ENCODE measurements around the gene FAS. TPM values are rescaled to one million over a fixed set of nuclear protein-coding genes. Genes with fewer than 3 reads are reported as not detected.

FAS gene
- polyA plus RNA-seq, 1 of the 3 experiments (the other 2 are of a cell fraction): 31.5 TPM

DNA sequence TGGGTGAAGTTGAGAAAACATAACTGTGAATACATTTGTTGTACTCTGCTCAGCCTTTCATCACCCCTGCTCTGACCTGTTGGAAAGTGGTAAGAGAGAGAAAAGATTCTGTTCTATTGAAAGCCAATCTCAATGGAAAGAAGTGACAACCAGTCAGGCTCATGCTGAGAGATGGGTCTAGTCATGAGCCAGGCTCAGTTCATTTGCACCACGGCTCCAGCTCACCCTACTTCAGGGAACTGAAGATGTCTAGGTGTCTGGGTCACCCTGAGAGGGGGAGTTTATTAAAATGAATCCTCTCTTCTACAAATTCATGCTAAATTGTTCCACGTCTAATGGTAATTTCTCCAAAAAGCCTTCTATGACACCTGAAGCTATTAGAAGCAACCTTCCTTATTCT lies 12.1 kb upstream of the FAS start:
- TF ChIP-seq NFIC (IDR thresholded peaks at IDR 0.05; ENCODE audit: borderline replicate concordance) (no peak), CHD2 (IDR thresholded peaks at IDR 0.05; ENCODE audit: low read length, partially characterized antibody) (no peak), MEF2A (IDR thresholded peaks at IDR 0.05; ENCODE audit: borderline replicate concordance, low read depth) (no peak), GABPA (IDR thresholded peaks at IDR 0.05; ENCODE audit: low read depth) (no peak), EP300 (IDR thresholded peaks at IDR 0.05; ENCODE audit: borderline replicate concordance in 1 of 2, low read depth in 1 of 2, low read length in 1 of 2) (no peak), SIN3A (IDR thresholded peaks at IDR 0.05; ENCODE audit: borderline replicate concordance, low read depth, low read length) (no peak)
- TF ChIP-seq, protein P1, sequence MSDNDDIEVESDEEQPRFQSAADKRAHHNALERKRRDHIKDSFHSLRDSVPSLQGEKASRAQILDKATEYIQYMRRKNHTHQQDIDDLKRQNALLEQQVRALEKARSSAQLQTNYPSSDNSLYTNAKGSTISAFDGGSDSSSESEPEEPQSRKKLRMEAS (IDR thresholded peaks at IDR 0.05; ENCODE audit: low read depth): no peak
- TF ChIP-seq, protein P2, sequence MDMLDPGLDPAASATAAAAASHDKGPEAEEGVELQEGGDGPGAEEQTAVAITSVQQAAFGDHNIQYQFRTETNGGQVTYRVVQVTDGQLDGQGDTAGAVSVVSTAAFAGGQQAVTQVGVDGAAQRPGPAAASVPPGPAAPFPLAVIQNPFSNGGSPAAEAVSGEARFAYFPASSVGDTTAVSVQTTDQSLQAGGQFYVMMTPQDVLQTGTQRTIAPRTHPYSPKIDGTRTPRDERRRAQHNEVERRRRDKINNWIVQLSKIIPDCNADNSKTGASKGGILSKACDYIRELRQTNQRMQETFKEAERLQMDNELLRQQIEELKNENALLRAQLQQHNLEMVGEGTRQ (IDR thresholded peaks at IDR 0.05; ENCODE audit: borderline replicate concordance, low read depth, low read length): no peak
- no peak for DNase-seq
- CTCF ChIA-PET: interaction anchor here (0.5 to 8.7 kb wide), 4 partner anchors 9 to 44 kb away, joined by 3 to 90 read pairs (median 6); no protein-coding TSS in a partner anchor
- Histone ChIP-seq H3K79me2 (ENCODE audit: insufficient read depth) (peaks cover 14% of the 10 kb centered on the region; the same call in 1 of the 2 replicates), H3K27ac (ENCODE audit: low read depth in 2 of 2, low read length in 1 of 2) (no peak overlapping the region), H3F3A (replicated peaks; ENCODE audit: insufficient read depth) (no peaks in the 10 kb centered on the region), H4K20me1 (ENCODE audit: insufficient read depth) (no peaks in the 10 kb centered on the region), H3K4me1 (ENCODE audit: control insufficient read depth in 1 of 2, insufficient read depth in 2 of 2, low read depth in 1 of 2, low read length in 1 of 2) (peaks cover 6 to 34% of the 10 kb centered on the region in 2 experiments; a peak in 3 of 4 replicates), H3K9me2 (no peaks in the 10 kb centered on the region), H3K9ac (no peak overlapping the region), H3K4me3 (ENCODE audit: low read depth in 2 of 2, low read length in 1 of 2) (no peak overlapping the region), H3K4me2 (no peak overlapping the region), H3K27me3 (ENCODE audit: insufficient read depth) (no peaks in the 10 kb centered on the region), H3K9me3 (no peaks in the 10 kb centered on the region), H3K36me3 (replicated peaks in 1 of 2; ENCODE audit: control insufficient read depth in 1 of 2, insufficient read depth in 2 of 2, low read length in 1 of 2) (peaks cover 5% of the 10 kb centered on the region in 2 experiments), H2AFZ (ENCODE audit: low read depth) (no peak overlapping the region)
- 93% methylated on average over 2 of the region's 2 CpGs for WGBS (ENCODE audit: low lambda C conversion rate)
- POLR2A ChIA-PET: no interaction called here

DNA sequence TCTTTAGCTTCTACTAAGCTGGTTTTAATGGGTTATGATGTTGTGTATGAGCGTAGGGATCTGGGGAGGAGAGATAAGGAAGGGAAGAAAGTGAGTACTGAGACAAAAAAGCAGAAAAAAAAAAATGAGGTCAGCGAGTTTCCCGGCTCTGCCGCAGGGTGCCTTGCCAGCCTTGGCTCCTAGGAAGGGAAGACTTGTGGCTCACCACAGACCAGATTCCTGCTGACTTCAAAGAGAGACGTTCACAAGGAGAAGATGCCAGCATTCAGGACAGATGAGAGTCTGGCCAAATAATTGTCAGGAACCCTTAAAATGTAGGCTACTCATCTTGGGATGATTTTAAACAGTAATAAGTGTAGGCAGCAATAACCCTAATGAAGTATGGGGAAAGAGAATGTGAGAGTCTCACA lies 11.4 kb upstream of the FAS start:
- 26% methylated on average over 5 of the region's 5 CpGs for WGBS (ENCODE audit: low lambda C conversion rate)
- no peak overlapping the region for H3K4me3 ChIP-seq (ENCODE audit: low read depth in 2 of 2, low read length in 1 of 2)
- DNase-seq: no peak
- no peak overlapping the region for H3K9ac ChIP-seq
- H3K27me3 ChIP-seq (ENCODE audit: insufficient read depth): no peaks in the 10 kb centered on the region
- no peaks in the 10 kb centered on the region for H3K9me3 ChIP-seq
- H4K20me1 ChIP-seq (ENCODE audit: insufficient read depth): no peaks in the 10 kb centered on the region
- CTCF ChIA-PET: interaction anchor here (1.6 to 8.7 kb wide), 3 partner anchors 8 to 45 kb away, joined by 6 to 90 read pairs (median 8); partner anchors contain the start of gene FAS
- H3K79me2 ChIP-seq (ENCODE audit: insufficient read depth): peaks cover 9% of the 10 kb centered on the region; the same call in 1 of the 2 replicates
- peaks cover 6 to 34% of the 10 kb centered on the region in 2 experiments; a peak in 3 of 4 replicates for H3K4me1 ChIP-seq (ENCODE audit: control insufficient read depth in 1 of 2, insufficient read depth in 2 of 2, low read depth in 1 of 2, low read length in 1 of 2)
- H3K4me2 ChIP-seq: 0 out of 2 replicates have a peak overlapping the region, but pooled peaks have one; percentile 20
- no peaks in the 10 kb centered on the region for H3F3A ChIP-seq (replicated peaks; ENCODE audit: insufficient read depth)
- no peaks in the 10 kb centered on the region for H3K9me2 ChIP-seq
- H2AFZ ChIP-seq (ENCODE audit: low read depth): no peak overlapping the region
- POLR2A ChIA-PET: no interaction called here
- H3K27ac ChIP-seq (ENCODE audit: low read depth in 2 of 2, low read length in 1 of 2): no peak overlapping the region; a peak in 1 of 4 replicates
- H3K36me3 ChIP-seq (replicated peaks in 1 of 2; ENCODE audit: control insufficient read depth in 1 of 2, insufficient read depth in 2 of 2, low read length in 1 of 2): peaks cover 5% of the 10 kb centered on the region in 2 experiments
- TF ChIP-seq, protein P2 (IDR thresholded peaks at IDR 0.05; ENCODE audit: borderline replicate concordance, low read depth, low read length): no peak
- no peak for TF ChIP-seq CTCF (IDR thresholded peaks at IDR 0.05)
- TF ChIP-seq ELF1 (IDR thresholded peaks at IDR 0.05): no peak
- TF ChIP-seq NFIC (IDR thresholded peaks at IDR 0.05; ENCODE audit: borderline replicate concordance): peak; percentile 97
- TF ChIP-seq TEAD4 (IDR thresholded peaks at IDR 0.05; ENCODE audit: borderline replicate concordance, insufficient read depth): peak; percentile 79
- peak; percentile 63; the same call in 1 of the 2 replicates for TF ChIP-seq POLR2AphosphoS5 (IDR thresholded peaks at IDR 0.05; ENCODE audit: low read depth, low read length)
- peak; percentile 77 for TF ChIP-seq JUND (IDR thresholded peaks at IDR 0.05)
- TF ChIP-seq EZH2phosphoT487 (IDR thresholded peaks at IDR 0.05; ENCODE audit: borderline replicate concordance, low read depth): no peak
- peak; percentile 93 for TF ChIP-seq TCF12 (IDR thresholded peaks at IDR 0.05)
- TF ChIP-seq GABPA (IDR thresholded peaks at IDR 0.05; ENCODE audit: low read depth): no peak
- TF ChIP-seq, protein P1 (IDR thresholded peaks at IDR 0.05; ENCODE audit: low read depth): peak; percentile 63
- peak; percentile 52; the same call in 1 of the 2 replicates for TF ChIP-seq ZBTB33 (IDR thresholded peaks at IDR 0.05; ENCODE audit: borderline replicate concordance, low read depth)
- TF ChIP-seq FOSL2 (IDR thresholded peaks at IDR 0.05; ENCODE audit: borderline replicate concordance, low read depth): peak; percentile 31; the same call in 1 of the 2 replicates
- TF ChIP-seq EP300 (IDR thresholded peaks at IDR 0.05; ENCODE audit: borderline replicate concordance in 1 of 2, low read depth in 1 of 2, low read length in 1 of 2): peak in 1 of 2 experiments; percentile 82; a peak in 1 of 4 replicates
- TF ChIP-seq PBX3 (IDR thresholded peaks at IDR 0.05): peak; percentile 95
